ENCODE data around the gene GNAO1. TPM values are rescaled to one million over a fixed set of nuclear protein-coding genes. Genes with fewer than 3 reads are reported as not detected.

GNAO1 gene
- polyA plus RNA-seq, 3 donors: not detected

- H3K4me1 Mint-ChIP-seq: peaks cover 2% of the 10 kb centered on the region
- H3K4me2 ChIP-seq (replicated peaks; ENCODE audit: extremely low read depth, low read length, poor library complexity, severe bottlenecking): no peak overlapping the region
- peaks cover 42 to 59% of the 10 kb centered on the region in 2 donors for H3K36me3 ChIP-seq (replicated peaks in 1 of 2; ENCODE audit: control insufficient read depth in 1 of 2, insufficient read depth in 2 of 2, low read length in 2 of 2)
- DNase-seq: no peak
- no peaks in the 10 kb centered on the region for H3K4me1 ChIP-seq (ENCODE audit: control insufficient read depth in 1 of 2, insufficient read depth in 2 of 2, low read length in 2 of 2)
- H4K20me1 ChIP-seq (ENCODE audit: insufficient read depth, low read length): peaks cover 18% of the 10 kb centered on the region
- H3K4me3 Mint-ChIP-seq: no peak overlapping the region
- peaks cover 65 to 76% of the 10 kb centered on the region in 2 donors for H3K36me3 Mint-ChIP-seq
- no peak overlapping the region for H3K4me3 ChIP-seq (replicated peaks in 1 of 3; ENCODE audit: low read depth in 2 of 3, low read length in 3 of 3)
- intact Hi-C loops (cut with micrococcal nuclease): no loop called here
- H3K27ac Mint-ChIP-seq: no peak overlapping the region
- whole genome bisulfite sequencing (ENCODE audit: insufficient coverage): no CpG with 5 or more reads among the region's 2 CpGs
- no peaks in the 10 kb centered on the region for H3K79me2 ChIP-seq (ENCODE audit: insufficient read depth, low read length)
- H3K9me3 Mint-ChIP-seq: peaks cover 0 to 5% (median 2%) of the 10 kb centered on the region in 7 donors
- H3K27ac ChIP-seq (ENCODE audit: low read depth in 1 of 2, low read length in 2 of 2): no peak overlapping the region
- no peak for TF ChIP-seq CTCF (IDR thresholded peaks at IDR 0.05)
- H2AFZ ChIP-seq (ENCODE audit: insufficient read depth, low read depth, low read length, poor library complexity, severe bottlenecking): no peak overlapping the region
- no peaks in the 10 kb centered on the region for H3K27me3 Mint-ChIP-seq (ENCODE audit: low read depth in 3 of 3)
- no peaks in the 10 kb centered on the region for H3K9me3 ChIP-seq (replicated peaks in 1 of 2; ENCODE audit: control insufficient read depth in 1 of 2, insufficient read depth in 1 of 2, low read length in 2 of 2)
- no peak overlapping the region for H3K9ac ChIP-seq (ENCODE audit: insufficient read depth, low read length, poor library complexity, severe bottlenecking)
- no peaks in the 10 kb centered on the region for H3K27me3 ChIP-seq (ENCODE audit: control insufficient read depth in 2 of 2, insufficient read depth in 2 of 2, low read length in 2 of 2)
Measured at GRCh38 chr16:56399047-56399446, 207.8 kb downstream of the GNAO1 start.

GRCh38 chr16:56399486-56399885, 208.2 kb downstream of the GNAO1 start:
- WGBS (ENCODE audit: insufficient coverage): no CpG with 5 or more reads among the region's 2 CpGs
- TF ChIP-seq CTCF (IDR thresholded peaks at IDR 0.05): no peak
- H3K9ac ChIP-seq (ENCODE audit: insufficient read depth, low read length, poor library complexity, severe bottlenecking): no peak overlapping the region
- Mint-ChIP-seq H3K36me3 (peaks cover 67 to 76% of the 10 kb centered on the region in 2 donors), H3K9me3 (peaks cover 0 to 5% (median 2%) of the 10 kb centered on the region in 7 donors), H3K4me1 (peaks cover 2% of the 10 kb centered on the region), H3K27ac (peak overlapping the region in 1 of 7 donors; percentile 30), H3K4me3 (no peak overlapping the region), H3K27me3 (ENCODE audit: low read depth in 3 of 3) (no peaks in the 10 kb centered on the region)
- H3K36me3 ChIP-seq (replicated peaks in 1 of 2; ENCODE audit: control insufficient read depth in 1 of 2, insufficient read depth in 2 of 2, low read length in 2 of 2): peaks cover 47 to 64% of the 10 kb centered on the region in 2 donors
- no peaks in the 10 kb centered on the region for H3K27me3 ChIP-seq (ENCODE audit: control insufficient read depth in 2 of 2, insufficient read depth in 2 of 2, low read length in 2 of 2)
- H4K20me1 ChIP-seq (ENCODE audit: insufficient read depth, low read length): peaks cover 18% of the 10 kb centered on the region
- H3K79me2 ChIP-seq (ENCODE audit: insufficient read depth, low read length): no peaks in the 10 kb centered on the region
- H3K27ac ChIP-seq (ENCODE audit: low read depth in 1 of 2, low read length in 2 of 2): no peak overlapping the region
- no peak overlapping the region for H2AFZ ChIP-seq (ENCODE audit: insufficient read depth, low read depth, low read length, poor library complexity, severe bottlenecking)
- H3K4me1 ChIP-seq (ENCODE audit: control insufficient read depth in 1 of 2, insufficient read depth in 2 of 2, low read length in 2 of 2): no peaks in the 10 kb centered on the region
- intact Hi-C loops (cut with micrococcal nuclease): no loop called here
- H3K4me3 ChIP-seq (replicated peaks in 1 of 3; ENCODE audit: low read depth in 2 of 3, low read length in 3 of 3): no peak overlapping the region
- no peak overlapping the region for H3K4me2 ChIP-seq (replicated peaks; ENCODE audit: extremely low read depth, low read length, poor library complexity, severe bottlenecking)
- DNase-seq: no peak
- H3K9me3 ChIP-seq (replicated peaks in 1 of 2; ENCODE audit: control insufficient read depth in 1 of 2, insufficient read depth in 1 of 2, low read length in 2 of 2): no peaks in the 10 kb centered on the region

Measured in CD14-positive monocyte (primary cell).